ENCODE measurements around the gene SLC47A2. TPM values are rescaled to one million over a fixed set of nuclear protein-coding genes. Genes with fewer than 3 reads are reported as not detected.

Gene SLC47A2
- total and polyA plus RNA-seq, 2 of the 13 experiments (the other 11 are each of a cell fraction or from before 2014, with no cell fraction given) = 0.04 TPM; not detected in 1

- TF ChIP-seq ZHX2 (IDR thresholded peaks at IDR 0.05; ENCODE audit: low read depth) (peak; percentile 1), ZHX2 (CRISPR knock-in tag; IDR thresholded peaks at IDR 0.05; ENCODE audit: borderline replicate concordance) (peak; percentile 74; the same call in 1 of the 2 replicates), DNMT3B (CRISPR knock-in tag; conservative IDR thresholded peaks at IDR 0.05) (peak; percentile 66; the same call in 1 of the 2 replicates), ZNF280B (CRISPR knock-in tag; IDR thresholded peaks at IDR 0.05; ENCODE audit: borderline replicate concordance) (peak; percentile 94), ZNF530 (CRISPR knock-in tag; IDR thresholded peaks at IDR 0.05; ENCODE audit: low read depth) (peak; percentile 85; the same call in 1 of the 2 replicates), GFI1 (CRISPR knock-in tag; IDR thresholded peaks at IDR 0.05; ENCODE audit: borderline replicate concordance) (0 out of 2 replicates have a peak, but pooled peaks have one; percentile 85), ZFP1 (CRISPR knock-in tag; IDR thresholded peaks at IDR 0.05) (peak; percentile 86), FUBP1 (CRISPR knock-in tag; IDR thresholded peaks at IDR 0.05; ENCODE audit: borderline replicate concordance) (no peak), EP300 (IDR thresholded peaks at IDR 0.05; ENCODE audit: low read depth in 2 of 2, low read length in 2 of 2) (peak; percentile 59 to 88; a peak in 3 of 4 replicates), EP300 (CRISPR knock-in tag; IDR thresholded peaks at IDR 0.05; ENCODE audit: borderline replicate concordance) (peak; percentile 77), YEATS4 (CRISPR knock-in tag; IDR thresholded peaks at IDR 0.05; ENCODE audit: borderline replicate concordance) (peak; percentile 92), SP5 (CRISPR knock-in tag; IDR thresholded peaks at IDR 0.05; ENCODE audit: borderline replicate concordance, low read depth) (peak; percentile 80), AFF4 (CRISPR knock-in tag; IDR thresholded peaks at IDR 0.05) (peak; percentile 95)
Measured at GRCh38 chr17:19648475-19649273, 67.7 kb downstream of the SLC47A2 start, which contains the start of gene ALDH3A2 (continued).
